ENCODE results near the gene PPIL3. TPM values are rescaled to one million over a fixed set of nuclear protein-coding genes. Genes with fewer than 3 reads are reported as not detected.
A peak's percentile ranks its signal among the peaks of the same experiment; 100 is the strongest.

Gene PPIL3
- total RNA-seq, 1 experiment from 2014 or later: 49.0 TPM

GRCh38 chr2:200862532-200863000 is 26.3 kb downstream of the PPIL3 start:
- CTCF ChIA-PET: no interaction called here
- intact Hi-C loops (cut with micrococcal nuclease; ENCODE audit: unreplicated experiment): no loop called here

GRCh38 chr2:200861617-200862155 is 27.2 kb downstream of the PPIL3 start:
- Histone ChIP-seq H3F3A (ENCODE audit: insufficient read depth, low read depth) (peaks cover 47% of the 10 kb centered on the region), H3K27ac (peak overlapping the region; percentile 84), H2AFZ (no peak overlapping the region), H3K79me2 (ENCODE audit: low read depth) (peaks cover 78% of the 10 kb centered on the region), H4K20me1 (ENCODE audit: insufficient read depth) (peaks cover 51% of the 10 kb centered on the region), H3K27me3 (ENCODE audit: insufficient read depth, low read depth) (no peaks in the 10 kb centered on the region), H3K9me2 (ENCODE audit: insufficient read depth) (no peaks in the 10 kb centered on the region), H3K4me1 (replicated peaks; ENCODE audit: insufficient read depth) (peaks cover 17% of the 10 kb centered on the region), H3K4me2 (peak overlapping the region; percentile 91), H3K36me3 (ENCODE audit: low read depth) (peaks cover 52% of the 10 kb centered on the region), H3K4me3 (peak overlapping the region; percentile 87), H3K9me3 (ENCODE audit: insufficient read depth, low read depth) (no peaks in the 10 kb centered on the region)
- CTCF ChIA-PET: interaction anchor here (0.6 to 0.7 kb wide), 2 partner anchors 31 to 91 kb away, joined by 3 read pairs; no protein-coding TSS in a partner anchor
- no peak for DNase-seq
- intact Hi-C loops (cut with micrococcal nuclease; ENCODE audit: unreplicated experiment): no loop called here
- TF ChIP-seq, protein P1, sequence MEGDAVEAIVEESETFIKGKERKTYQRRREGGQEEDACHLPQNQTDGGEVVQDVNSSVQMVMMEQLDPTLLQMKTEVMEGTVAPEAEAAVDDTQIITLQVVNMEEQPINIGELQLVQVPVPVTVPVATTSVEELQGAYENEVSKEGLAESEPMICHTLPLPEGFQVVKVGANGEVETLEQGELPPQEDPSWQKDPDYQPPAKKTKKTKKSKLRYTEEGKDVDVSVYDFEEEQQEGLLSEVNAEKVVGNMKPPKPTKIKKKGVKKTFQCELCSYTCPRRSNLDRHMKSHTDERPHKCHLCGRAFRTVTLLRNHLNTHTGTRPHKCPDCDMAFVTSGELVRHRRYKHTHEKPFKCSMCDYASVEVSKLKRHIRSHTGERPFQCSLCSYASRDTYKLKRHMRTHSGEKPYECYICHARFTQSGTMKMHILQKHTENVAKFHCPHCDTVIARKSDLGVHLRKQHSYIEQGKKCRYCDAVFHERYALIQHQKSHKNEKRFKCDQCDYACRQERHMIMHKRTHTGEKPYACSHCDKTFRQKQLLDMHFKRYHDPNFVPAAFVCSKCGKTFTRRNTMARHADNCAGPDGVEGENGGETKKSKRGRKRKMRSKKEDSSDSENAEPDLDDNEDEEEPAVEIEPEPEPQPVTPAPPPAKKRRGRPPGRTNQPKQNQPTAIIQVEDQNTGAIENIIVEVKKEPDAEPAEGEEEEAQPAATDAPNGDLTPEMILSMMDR (conservative IDR thresholded peaks at IDR 0.05): no peak
- no peak for TF ChIP-seq EZH2 (IDR thresholded peaks at IDR 0.05; ENCODE audit: low read depth)
- POLR2A ChIA-PET (ENCODE audit: unreplicated experiment): interaction anchor here (0.6 kb wide), 1 partner anchor 636 kb away, joined by 7 read pairs; no protein-coding TSS in a partner anchor
- no TSS peak for BruUV-seq (replicated peaks)

More at GRCh38 chr2:200862532-200863000, 26.3 kb downstream of the PPIL3 start:
- H3K36me3 ChIP-seq (ENCODE audit: low read depth): peaks cover 43% of the 10 kb centered on the region
- POLR2A ChIA-PET (ENCODE audit: unreplicated experiment): no interaction called here
- H3K4me2 ChIP-seq: peak overlapping the region; percentile 91
- H3K79me2 ChIP-seq (ENCODE audit: low read depth): peaks cover 69% of the 10 kb centered on the region
- H3K4me1 ChIP-seq (replicated peaks; ENCODE audit: insufficient read depth): peaks cover 17% of the 10 kb centered on the region
- peak overlapping the region; percentile 87 for H3K4me3 ChIP-seq
- H3K27ac ChIP-seq: peak overlapping the region; percentile 84
- H3K27me3 ChIP-seq (ENCODE audit: insufficient read depth, low read depth): no peaks in the 10 kb centered on the region
- peak in 1 of 2 experiments; percentile 60 for DNase-seq
- H3K9me3 ChIP-seq (ENCODE audit: insufficient read depth, low read depth): no peaks in the 10 kb centered on the region
- H3K9me2 ChIP-seq (ENCODE audit: insufficient read depth): no peaks in the 10 kb centered on the region
- TF ChIP-seq EZH2 (IDR thresholded peaks at IDR 0.05; ENCODE audit: low read depth): no peak
- TF ChIP-seq, protein P1 (conservative IDR thresholded peaks at IDR 0.05): no peak
- no TSS peak for BruUV-seq (replicated peaks)
- H3F3A ChIP-seq (ENCODE audit: insufficient read depth, low read depth): peaks cover 45% of the 10 kb centered on the region
- no peak overlapping the region for H2AFZ ChIP-seq
- peaks cover 42% of the 10 kb centered on the region for H4K20me1 ChIP-seq (ENCODE audit: insufficient read depth)

DNA sequence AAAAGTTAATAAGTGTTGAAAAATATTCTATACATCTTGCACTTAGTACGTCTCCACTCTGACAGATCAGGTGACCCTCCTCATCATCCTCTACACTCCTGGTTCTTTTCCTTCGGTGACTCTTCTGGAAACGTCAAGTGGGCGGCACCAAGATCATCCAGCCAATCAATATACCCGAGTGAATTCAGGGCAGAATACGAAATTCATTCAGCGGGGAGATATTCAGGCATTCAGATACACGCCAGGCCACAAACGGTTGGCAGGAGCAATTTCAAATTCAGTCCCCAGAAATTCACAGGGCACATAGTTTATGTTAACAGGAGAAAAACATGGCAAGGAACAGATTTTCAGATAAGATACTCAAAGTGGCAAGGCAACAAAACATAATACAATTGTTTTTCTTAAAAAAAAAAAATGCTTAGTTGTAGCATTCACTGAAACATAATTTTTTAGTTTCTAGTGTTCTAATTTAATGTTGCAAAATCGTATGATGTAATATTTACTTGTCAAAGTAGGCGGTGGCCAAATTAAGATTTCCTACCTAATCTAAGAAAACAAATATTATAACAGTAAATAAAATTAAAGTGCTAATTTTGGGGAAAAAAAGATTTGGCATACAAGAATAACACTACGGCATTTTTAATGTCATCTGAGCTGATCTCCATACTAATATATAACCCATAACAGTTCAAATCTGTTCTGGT is 28.6 kb downstream of the PPIL3 start:
- Histone ChIP-seq H3K9me3 (ENCODE audit: insufficient read depth, low read depth) (no peaks in the 10 kb centered on the region), H4K20me1 (ENCODE audit: insufficient read depth) (peaks cover 53% of the 10 kb centered on the region), H3K4me2 (peak overlapping the region; percentile 91), H3K79me2 (ENCODE audit: low read depth) (peaks cover 85% of the 10 kb centered on the region), H3F3A (ENCODE audit: insufficient read depth, low read depth) (peaks cover 59% of the 10 kb centered on the region), H3K4me3 (peak overlapping the region; percentile 19; the same call in 1 of the 2 replicates), H3K9me2 (ENCODE audit: insufficient read depth) (no peaks in the 10 kb centered on the region), H3K4me1 (replicated peaks; ENCODE audit: insufficient read depth) (peaks cover 17% of the 10 kb centered on the region), H3K27me3 (ENCODE audit: insufficient read depth, low read depth) (no peaks in the 10 kb centered on the region), H3K36me3 (ENCODE audit: low read depth) (peaks cover 59% of the 10 kb centered on the region), H3K27ac (peak overlapping the region; percentile 10; the same call in 1 of the 2 replicates), H2AFZ (no peak overlapping the region)
- DNase-seq: no peak
- no TSS peak for BruUV-seq (replicated peaks)
- TF ChIP-seq EZH2 (IDR thresholded peaks at IDR 0.05; ENCODE audit: low read depth): no peak
- TF ChIP-seq, protein P1 (conservative IDR thresholded peaks at IDR 0.05): no peak
- ChIA-PET CTCF (no interaction called here), POLR2A (ENCODE audit: unreplicated experiment) (no interaction called here)
- intact Hi-C loops (cut with micrococcal nuclease; ENCODE audit: unreplicated experiment): no loop called here

Measured in PC-9 (cell line).